Endodermal cell (in vitro differentiated cells): Measurements from ENCODE around the gene CYP46A1. TPM values are rescaled to one million over a fixed set of nuclear protein-coding genes. Genes with fewer than 3 reads are reported as not detected.

Experiments used
- DNase-seq: peaks from one replicate; pipeline ENCODE4 v3.0.0-alpha.2; 2017
- H3K27ac ChIP-seq: 2 replicates; pipeline ENCODE4 v1.5.1; 2013; ENCODE audit warnings: mild to moderate bottlenecking, low read depth, low read length, moderate library complexity
- H3K27me3 ChIP-seq: 2 replicates; pipeline ENCODE4 v1.6.1; 2013; ENCODE audit warnings: mild to moderate bottlenecking, low read length, moderate library complexity; ENCODE audit not compliant: insufficient read depth, control insufficient read depth, poor library complexity, severe bottlenecking
- H3K36me3 ChIP-seq: 2 replicates; pipeline ENCODE4 v1.7.0; 2013; ENCODE audit warnings: mild to moderate bottlenecking, low read length, moderate library complexity; ENCODE audit not compliant: control insufficient read depth, insufficient read depth
- H3K4me1 ChIP-seq: one replicate; pipeline ENCODE4 v1.7.0; 2013; ENCODE audit warnings: low read length; ENCODE audit not compliant: control insufficient read depth, insufficient read depth
- H3K4me3 ChIP-seq: 2 replicates; pipeline ENCODE4 v1.5.1; 2013; ENCODE audit warnings: mild to moderate bottlenecking, low read length, moderate library complexity
- H3K9ac ChIP-seq: 2 replicates; pipeline ENCODE4 v1.6.1; 2013; ENCODE audit warnings: mild to moderate bottlenecking, low read length, moderate library complexity; ENCODE audit not compliant: poor library complexity, severe bottlenecking; ENCODE audit errors: extremely low read depth
- H3K9me3 ChIP-seq: 2 replicates; pipeline ENCODE4 v1.6.1; 2013; ENCODE audit warnings: mild to moderate bottlenecking, low read length, moderate library complexity; ENCODE audit not compliant: control insufficient read depth
- H3K27ac Mint-ChIP-seq: 2 replicates; pipeline ENCODE4 v1.8.0; 2020; ENCODE audit warnings: mixed read lengths
- H3K27me3 Mint-ChIP-seq: 2 replicates; pipeline ENCODE4 v1.8.0; 2021; ENCODE audit warnings: mild to moderate bottlenecking, mixed read lengths; ENCODE audit not compliant: insufficient read depth
- H3K36me3 Mint-ChIP-seq: 2 replicates; pipeline ENCODE4 v1.8.0; 2020; ENCODE audit warnings: low read depth, mixed read lengths
- H3K4me1 Mint-ChIP-seq: 2 replicates; pipeline ENCODE4 v1.8.0; 2020; ENCODE audit warnings: mixed read lengths
- H3K4me3 Mint-ChIP-seq: 2 replicates; pipeline ENCODE4 v1.8.0; 2020; ENCODE audit warnings: mild to moderate bottlenecking, moderate library complexity, mixed read lengths
- H3K9me3 Mint-ChIP-seq: 2 replicates; pipeline ENCODE4 v1.8.0; 2020; ENCODE audit warnings: mild to moderate bottlenecking, mixed read lengths
- WGBS, 2 experiments: methylation state at CpG; one replicate each; pipeline versions ENCODE4 v1.1.5 to v1.1.7; 2013; ENCODE audit warnings: missing lambda C conversion rate in 2 of 2, mixed read lengths in 1 of 2; ENCODE audit not compliant: insufficient coverage in 1 of 2, insufficient read length in 1 of 2; 5-methylcytosine and 5-hydroxymethylcytosine counted together
- total RNA-seq, 2 donors: library from RNA; stranded (reverse); fragmentation: NEBNext Ultra II Directional in 1 of 2; extraction: Animal tissue kit (Norgen Biotek cat#: 25700) in 1 of 2; gene quantifications; 2 replicates in 1 of 2; 3 replicates in 1 of 2; pipeline ENCODE4 v1.2.1, GENCODE V29; 2021
- TF ChIP-seq, protein P1 (sequence below): fragments of 200-600 bp; sonication (generic); conservative IDR thresholded peaks from 2 replicates; pipeline ENCODE4 v1.5.0; 2021; ENCODE audit warnings: antibody characterized with exemption, mild to moderate bottlenecking

Gene CYP46A1
- total RNA-seq, 2 donors from 2014 or later, result 0.55 to 0.57 TPM

DNA sequence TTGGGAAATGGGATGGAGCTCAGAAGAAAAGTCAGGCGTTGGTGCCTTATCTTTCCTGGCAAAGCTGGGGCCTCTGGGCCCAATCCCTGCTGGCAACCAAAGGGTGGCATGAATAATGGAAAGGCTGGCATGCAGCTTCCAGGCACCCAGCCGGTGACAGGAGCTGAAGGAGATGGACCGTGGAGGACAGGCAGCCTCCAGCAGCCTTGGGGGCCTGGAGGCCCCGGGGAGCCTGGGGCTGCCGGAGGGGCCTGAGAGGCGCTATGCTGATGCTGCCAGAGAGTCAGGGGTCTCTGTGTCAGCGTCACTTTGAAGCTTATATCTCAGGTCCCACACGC is 70.9 kb downstream of the CYP46A1 start:
- Mint-ChIP-seq H3K27ac (no peak overlapping the region), H3K4me3 (no peak overlapping the region), H3K4me1 (peaks cover 7% of the 10 kb centered on the region), H3K36me3 (no peaks in the 10 kb centered on the region), H3K27me3 (peaks cover 18% of the 10 kb centered on the region), H3K9me3 (no peaks in the 10 kb centered on the region)
- no peak for DNase-seq
- Histone ChIP-seq H3K9ac (no peak overlapping the region), H3K4me1 (no peaks in the 10 kb centered on the region), H3K4me3 (no peak overlapping the region), H3K9me3 (no peaks in the 10 kb centered on the region), H3K36me3 (no peaks in the 10 kb centered on the region), H3K27me3 (no peaks in the 10 kb centered on the region), H3K27ac (no peak overlapping the region)
- WGBS, 2 experiments, result 89 to 98% methylated on average over 8 of the region's 8 CpGs
- TF ChIP-seq, protein P1, sequence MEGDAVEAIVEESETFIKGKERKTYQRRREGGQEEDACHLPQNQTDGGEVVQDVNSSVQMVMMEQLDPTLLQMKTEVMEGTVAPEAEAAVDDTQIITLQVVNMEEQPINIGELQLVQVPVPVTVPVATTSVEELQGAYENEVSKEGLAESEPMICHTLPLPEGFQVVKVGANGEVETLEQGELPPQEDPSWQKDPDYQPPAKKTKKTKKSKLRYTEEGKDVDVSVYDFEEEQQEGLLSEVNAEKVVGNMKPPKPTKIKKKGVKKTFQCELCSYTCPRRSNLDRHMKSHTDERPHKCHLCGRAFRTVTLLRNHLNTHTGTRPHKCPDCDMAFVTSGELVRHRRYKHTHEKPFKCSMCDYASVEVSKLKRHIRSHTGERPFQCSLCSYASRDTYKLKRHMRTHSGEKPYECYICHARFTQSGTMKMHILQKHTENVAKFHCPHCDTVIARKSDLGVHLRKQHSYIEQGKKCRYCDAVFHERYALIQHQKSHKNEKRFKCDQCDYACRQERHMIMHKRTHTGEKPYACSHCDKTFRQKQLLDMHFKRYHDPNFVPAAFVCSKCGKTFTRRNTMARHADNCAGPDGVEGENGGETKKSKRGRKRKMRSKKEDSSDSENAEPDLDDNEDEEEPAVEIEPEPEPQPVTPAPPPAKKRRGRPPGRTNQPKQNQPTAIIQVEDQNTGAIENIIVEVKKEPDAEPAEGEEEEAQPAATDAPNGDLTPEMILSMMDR, result no peak

DNA sequence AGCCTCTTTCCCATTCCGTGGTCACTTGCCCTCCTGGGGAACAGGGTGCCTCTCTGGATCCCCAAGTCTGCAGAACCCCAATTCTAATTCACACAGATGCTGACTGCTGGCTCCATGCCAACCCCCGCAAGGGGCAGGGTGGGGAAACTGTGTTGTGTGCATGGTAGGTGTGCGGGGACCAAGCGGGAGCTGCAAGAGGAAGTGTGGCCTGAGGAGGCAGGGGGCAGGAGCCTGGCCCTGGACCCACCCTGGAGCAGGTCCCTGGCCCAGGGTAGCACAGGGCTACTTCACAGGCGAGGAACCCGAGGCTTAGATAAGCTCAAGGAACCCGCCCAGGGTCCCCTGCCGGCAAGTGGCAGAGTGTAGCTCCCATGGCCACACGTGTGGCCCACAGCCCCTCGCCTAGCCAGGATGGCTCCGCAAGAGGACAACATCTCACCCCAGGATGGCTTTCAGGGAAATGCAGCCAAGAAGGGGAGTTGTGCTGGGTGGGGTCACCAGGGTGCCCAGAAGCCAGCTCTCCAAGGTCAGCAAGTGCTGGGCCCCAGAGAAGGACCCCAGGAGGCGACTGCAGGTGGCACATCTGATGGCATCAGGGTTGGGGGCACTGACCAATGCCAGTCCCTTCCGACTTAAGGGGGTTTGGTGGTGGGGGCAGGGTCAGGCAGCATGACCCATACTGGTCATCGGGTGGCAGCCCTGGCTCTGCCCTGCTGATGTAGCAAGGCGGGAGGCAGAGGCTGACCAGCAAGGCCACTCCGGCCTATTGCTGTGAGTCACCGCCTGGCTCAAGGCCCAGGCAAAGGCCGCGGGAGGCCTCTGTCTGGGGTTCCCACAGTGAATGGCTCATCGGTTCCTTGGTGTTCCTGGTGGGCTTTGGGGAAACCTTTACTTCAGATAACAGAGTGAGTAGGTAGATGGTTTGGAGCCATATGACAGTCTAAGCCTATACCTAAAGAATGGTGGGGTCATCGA is 71.8 kb downstream of the CYP46A1 start:
- TF ChIP-seq, protein P1, result no peak
- WGBS, 2 experiments, result 91 to 93% methylated on average over 6 to 21 of the region's 21 CpGs
- no peaks in the 10 kb centered on the region for H3K36me3 ChIP-seq
- H3K4me1 ChIP-seq, result no peaks in the 10 kb centered on the region
- peaks cover 11% of the 10 kb centered on the region for H3K4me1 Mint-ChIP-seq
- H3K9ac ChIP-seq, result no peak overlapping the region
- H3K27me3 ChIP-seq, result no peaks in the 10 kb centered on the region
- H3K36me3 Mint-ChIP-seq, result no peaks in the 10 kb centered on the region
- no peaks in the 10 kb centered on the region for H3K9me3 ChIP-seq
- H3K27me3 Mint-ChIP-seq, result peaks cover 17% of the 10 kb centered on the region
- H3K27ac Mint-ChIP-seq, result no peak overlapping the region
- H3K9me3 Mint-ChIP-seq, result no peaks in the 10 kb centered on the region
- no peak overlapping the region for H3K27ac ChIP-seq
- H3K4me3 Mint-ChIP-seq, result no peak overlapping the region
- no peak for DNase-seq
- H3K4me3 ChIP-seq, result no peak overlapping the region

DNA sequence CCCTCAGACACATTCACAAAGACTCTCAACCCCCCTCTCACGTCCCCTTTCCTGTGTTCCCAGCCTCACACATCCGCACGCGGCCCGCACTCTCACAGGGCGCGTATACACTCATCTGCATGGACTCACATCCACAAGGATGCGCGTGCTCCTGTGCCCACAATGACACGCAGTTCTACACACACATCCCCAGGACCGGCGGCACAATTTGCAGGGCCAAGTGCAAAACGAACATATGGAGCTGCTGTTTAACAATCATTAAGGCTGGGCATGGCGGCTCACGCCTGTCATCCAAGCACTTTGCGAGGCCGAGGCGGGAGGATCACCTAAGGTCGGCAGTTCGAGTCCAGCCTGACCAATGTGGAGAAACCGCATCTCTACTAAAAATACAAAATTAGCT is 72.7 kb downstream of the CYP46A1 start:
- peaks cover 11% of the 10 kb centered on the region for H3K4me1 Mint-ChIP-seq
- no peak overlapping the region for H3K27ac ChIP-seq
- H3K4me3 ChIP-seq, result no peak overlapping the region
- H3K9me3 Mint-ChIP-seq, result peaks cover under 1% of the 10 kb centered on the region
- H3K9ac ChIP-seq, result no peak overlapping the region
- no peaks in the 10 kb centered on the region for H3K9me3 ChIP-seq
- 94% methylated on average over 19 to 21 of the region's 21 CpGs for WGBS, 2 experiments
- DNase-seq, result no peak
- H3K4me1 ChIP-seq, result no peaks in the 10 kb centered on the region
- H3K4me3 Mint-ChIP-seq, result no peak overlapping the region
- H3K36me3 Mint-ChIP-seq, result no peaks in the 10 kb centered on the region
- no peak overlapping the region for H3K27ac Mint-ChIP-seq
- H3K27me3 Mint-ChIP-seq, result peaks cover 10% of the 10 kb centered on the region
- TF ChIP-seq, protein P1, result no peak
- no peaks in the 10 kb centered on the region for H3K27me3 ChIP-seq
- H3K36me3 ChIP-seq, result no peaks in the 10 kb centered on the region
